Activated naive CD4-positive, alpha-beta T cell treated with anti-CD3 and anti-CD28 coated beads for 36 hours (primary cell): ENCODE data around the gene KRT33B. TPM values are rescaled to one million over a fixed set of nuclear protein-coding genes. Genes with fewer than 3 reads are reported as not detected.
"Not testable (repeated sequence)": the region's sequence is repeated elsewhere in the genome, so short reads cannot be mapped to it uniquely, and the experiment has no call there.

Experiments
- CTCF ChIA-PET: fragments of 350-600 bp; sonication (Branson Sonifier 250); formaldehyde crosslinking; loops from one replicate; lab custom pipeline; 2021; ENCODE audit warnings: antibody characterized with exemption; lab: Charles Lee
- DNase-seq: peaks from one replicate; pipeline ENCODE4 v3.0.0-alpha.2; 2020
- H3K27ac Mint-ChIP-seq: one replicate; pipeline ENCODE4 v1.8.0; 2021; ENCODE audit warnings: mild to moderate bottlenecking, mixed read lengths
- H3K27me3 Mint-ChIP-seq: one replicate; pipeline ENCODE4 v1.8.0; 2021; ENCODE audit warnings: low read depth, mixed read lengths
- H3K36me3 Mint-ChIP-seq: one replicate; pipeline ENCODE4 v1.8.0; 2021; ENCODE audit warnings: low read depth, mixed read lengths
- H3K4me1 Mint-ChIP-seq: one replicate; pipeline ENCODE4 v1.8.0; 2021; ENCODE audit warnings: low read depth, mixed read lengths
- H3K4me3 Mint-ChIP-seq: one replicate; pipeline ENCODE4 v1.8.0; 2021; ENCODE audit warnings: mild to moderate bottlenecking, moderate library complexity, mixed read lengths
- H3K9me3 Mint-ChIP-seq: one replicate; pipeline ENCODE4 v1.8.0; 2021; ENCODE audit warnings: mixed read lengths
- intact Hi-C: fragments of 100-400 bp; cut with micrococcal nuclease; formaldehyde crosslinking; loops from one replicate; pipeline ENCODE4 v1.15.1; 2023
- total RNA-seq, 2 experiments: library from RNA; stranded (reverse); gene quantifications; one replicate each; pipeline ENCODE4 v1.2.3, GENCODE V29; 2021

KRT33B gene
- total RNA-seq, 2 experiments from 2014 or later = not detected

GRCh38 chr17:41360296-41360995 is 9.2 kb downstream of the KRT33B start:
- Mint-ChIP-seq H3K4me3 (no peak overlapping the region), H3K4me1 (peaks cover 8% of the 10 kb centered on the region), H3K27ac (no peak overlapping the region), H3K9me3 (peaks cover 1% of the 10 kb centered on the region), H3K36me3 (no peaks in the 10 kb centered on the region), H3K27me3 (no peaks in the 10 kb centered on the region)
- CTCF ChIA-PET = no interaction called here
- intact Hi-C loops = no loop called here
- DNase-seq = no peak

GRCh38 chr17:41354536-41354935 is 15.1 kb downstream of the KRT33B start:
- Mint-ChIP-seq H3K27ac (no peak overlapping the region), H3K27me3 (no peaks in the 10 kb centered on the region), H3K4me1 (peaks cover 12% of the 10 kb centered on the region), H3K9me3 (peaks cover 1% of the 10 kb centered on the region), H3K4me3 (no peak overlapping the region), H3K36me3 (no peaks in the 10 kb centered on the region)
- DNase-seq = no peak
- intact Hi-C loops = no loop called here
- CTCF ChIA-PET = interaction anchor here (1.3 kb wide), 1 partner anchor 20 kb away, joined by 3 read pairs; no protein-coding TSS in a partner anchor

DNA sequence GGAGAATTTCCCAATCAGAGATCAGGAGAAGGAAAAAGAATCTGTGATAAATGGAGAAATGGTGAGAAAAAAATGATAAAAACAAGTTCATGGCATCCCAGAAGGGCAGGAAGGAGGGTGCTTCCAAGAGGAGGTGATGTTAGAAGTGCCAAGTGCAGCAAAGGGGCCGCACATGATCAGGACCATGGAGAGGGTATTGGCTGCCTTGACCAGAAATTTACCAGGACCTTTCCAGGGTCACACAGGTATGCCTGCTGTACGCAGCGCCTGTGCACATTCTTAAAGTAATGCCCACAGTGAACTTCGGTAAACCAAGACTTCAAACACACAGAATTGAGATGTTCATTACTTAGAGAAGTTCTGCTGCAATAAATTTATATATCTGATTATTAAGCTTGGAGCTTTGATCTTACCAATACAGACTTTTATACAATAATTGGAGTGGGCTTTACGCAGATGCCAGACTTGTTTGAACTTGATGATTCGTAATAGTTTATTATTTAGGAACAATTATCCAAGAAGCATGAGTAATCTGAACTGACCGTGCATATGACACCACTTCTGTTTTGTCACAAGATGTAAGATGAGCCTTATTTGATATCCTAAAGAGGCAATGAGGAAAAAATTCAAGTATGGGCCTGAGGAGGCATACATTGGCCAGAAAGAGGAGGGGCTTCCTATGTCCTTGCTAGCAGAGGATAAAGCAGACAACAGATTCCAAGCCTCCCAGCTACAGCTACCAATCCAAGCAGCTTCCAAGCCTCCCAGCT is 16.8 kb downstream of the KRT33B start:
- intact Hi-C loops = no loop called here
- peaks cover 1% of the 10 kb centered on the region for H3K9me3 Mint-ChIP-seq
- DNase-seq = no peak
- CTCF ChIA-PET = no interaction called here
- H3K27ac Mint-ChIP-seq = no peak overlapping the region
- no peaks in the 10 kb centered on the region for H3K27me3 Mint-ChIP-seq
- no peak overlapping the region for H3K4me3 Mint-ChIP-seq
- H3K4me1 Mint-ChIP-seq = peaks cover 12% of the 10 kb centered on the region
- no peaks in the 10 kb centered on the region for H3K36me3 Mint-ChIP-seq

- Mint-ChIP-seq H3K4me1 (peaks cover 12% of the 10 kb centered on the region), H3K4me3 (no peak overlapping the region), H3K27ac (no peak overlapping the region), H3K9me3 (no peaks in the 10 kb centered on the region), H3K36me3 (no peaks in the 10 kb centered on the region), H3K27me3 (no peaks in the 10 kb centered on the region)
- CTCF ChIA-PET = interaction anchor here (1.0 kb wide), 1 partner anchor 198 kb away, joined by 3 read pairs; no protein-coding TSS in a partner anchor
- no peak for DNase-seq
- intact Hi-C loops = no loop called here
These were observed 18.4 kb downstream of the KRT33B start for GRCh38 chr17:41351177-41351576.

DNA sequence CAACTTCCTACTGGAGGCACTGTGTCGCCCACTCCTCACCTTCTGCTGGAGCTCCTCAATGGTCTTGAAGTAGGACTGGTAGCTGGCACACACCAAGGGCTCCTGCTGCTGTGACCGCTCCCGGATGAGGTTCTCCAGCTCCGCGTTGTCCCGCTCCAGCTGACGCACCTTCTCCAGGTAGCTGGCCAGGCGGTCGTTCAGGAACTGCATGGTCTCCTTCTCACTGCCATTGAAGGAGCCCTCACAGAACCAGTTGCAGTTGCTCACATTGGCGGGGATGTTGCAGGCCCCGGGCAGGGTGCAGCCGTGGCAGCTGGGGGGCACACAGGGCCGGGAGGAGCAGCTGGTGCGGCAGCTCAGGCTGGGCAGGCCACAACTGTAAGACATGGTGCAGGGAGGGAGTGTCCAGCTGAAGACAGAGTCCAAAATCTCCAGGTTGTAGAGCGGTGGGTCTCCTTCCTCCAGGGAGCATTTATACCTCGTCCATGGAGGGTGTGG is 19.2 kb downstream of the KRT33B start, which contains the start of gene KRT33A:
KRT33A (minus strand) TSS at position 448 of the 498 bp plus-strand sequence; CDS start at position 387, 61 bp downstream.
- not testable (repeated sequence) for H3K36me3 Mint-ChIP-seq

GRCh38 chr17:41347869-41348760 is 21.5 kb downstream of the KRT33B start:
- Mint-ChIP-seq H3K27me3 (no peaks in the 10 kb centered on the region), H3K4me1 (peaks cover 17% of the 10 kb centered on the region), H3K36me3 (peaks cover 2% of the 10 kb centered on the region), H3K27ac (no peak overlapping the region), H3K9me3 (peaks cover 4% of the 10 kb centered on the region), H3K4me3 (no peak overlapping the region)
- intact Hi-C loops = no loop called here
- CTCF ChIA-PET = no interaction called here
- no peak for DNase-seq

More for the DNA sequence above, 19.2 kb downstream of the KRT33B start, which contains the start of gene KRT33A:
- H3K27ac Mint-ChIP-seq, H3K9me3 Mint-ChIP-seq, intact Hi-C loops, H3K27me3 Mint-ChIP-seq, DNase-seq, H3K4me3 Mint-ChIP-seq: not testable (repeated sequence)
- H3K4me1 Mint-ChIP-seq = peaks cover 12% of the 10 kb centered on the region
- CTCF ChIA-PET = interaction anchor here (0.5 to 0.9 kb wide), 3 partner anchors 67 to 388 kb away, joined by 3 read pairs; no protein-coding TSS in a partner anchor

DNA sequence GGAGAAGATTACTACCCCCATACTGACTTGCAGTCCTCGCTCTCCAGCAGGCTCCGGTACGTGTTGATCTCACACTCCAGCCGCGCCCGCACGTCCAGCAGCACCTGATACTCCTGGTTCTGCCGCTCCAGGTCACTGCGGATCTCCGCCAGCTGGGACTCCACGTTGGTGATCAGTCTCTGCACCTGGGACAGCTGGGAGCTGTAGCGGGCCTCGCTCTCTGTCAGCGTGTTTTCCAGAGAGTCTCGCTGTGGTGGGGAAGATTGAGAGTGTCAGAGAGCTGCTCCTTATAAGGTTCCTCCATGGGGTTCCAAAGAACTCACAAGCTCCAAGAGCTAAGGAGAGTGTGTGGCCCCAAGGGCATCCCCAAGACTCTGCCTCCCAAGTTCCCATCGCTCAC is 23.2 kb downstream of the KRT33B start:
- CTCF ChIA-PET, H3K27ac Mint-ChIP-seq, intact Hi-C loops, H3K36me3 Mint-ChIP-seq, H3K27me3 Mint-ChIP-seq, DNase-seq, H3K4me3 Mint-ChIP-seq: not testable (repeated sequence)
- Mint-ChIP-seq H3K9me3 (peaks cover 15% of the 10 kb centered on the region), H3K4me1 (peaks cover 25% of the 10 kb centered on the region)

DNA sequence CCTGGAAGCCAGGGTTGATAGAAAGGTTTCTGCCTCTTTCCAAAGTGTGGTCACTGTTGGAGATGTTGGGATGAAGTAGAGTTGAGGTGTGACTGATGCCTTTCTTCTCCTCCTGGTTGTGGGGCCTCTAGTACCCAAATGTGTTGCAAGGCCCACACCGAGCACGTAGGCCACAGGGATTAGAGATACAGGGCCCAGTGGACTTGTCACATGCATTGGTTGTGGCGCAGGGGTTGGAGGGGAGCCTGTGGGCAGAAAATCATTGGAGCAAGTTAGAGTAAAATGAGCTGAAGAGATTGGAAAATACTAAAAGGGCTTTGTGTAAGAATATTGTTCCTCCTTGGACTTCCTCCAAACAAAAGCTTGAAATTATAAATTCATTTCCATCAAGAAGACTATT is 23.6 kb downstream of the KRT33B start:
- no peak overlapping the region for H3K27ac Mint-ChIP-seq
- H3K36me3 Mint-ChIP-seq = peaks cover 5% of the 10 kb centered on the region
- H3K4me1 Mint-ChIP-seq = peaks cover 25% of the 10 kb centered on the region
- DNase-seq = no peak
- H3K4me3 Mint-ChIP-seq = no peak overlapping the region
- CTCF ChIA-PET = no interaction called here
- intact Hi-C loops = no loop called here
- no peaks in the 10 kb centered on the region for H3K27me3 Mint-ChIP-seq
- peaks cover 15% of the 10 kb centered on the region for H3K9me3 Mint-ChIP-seq

DNA sequence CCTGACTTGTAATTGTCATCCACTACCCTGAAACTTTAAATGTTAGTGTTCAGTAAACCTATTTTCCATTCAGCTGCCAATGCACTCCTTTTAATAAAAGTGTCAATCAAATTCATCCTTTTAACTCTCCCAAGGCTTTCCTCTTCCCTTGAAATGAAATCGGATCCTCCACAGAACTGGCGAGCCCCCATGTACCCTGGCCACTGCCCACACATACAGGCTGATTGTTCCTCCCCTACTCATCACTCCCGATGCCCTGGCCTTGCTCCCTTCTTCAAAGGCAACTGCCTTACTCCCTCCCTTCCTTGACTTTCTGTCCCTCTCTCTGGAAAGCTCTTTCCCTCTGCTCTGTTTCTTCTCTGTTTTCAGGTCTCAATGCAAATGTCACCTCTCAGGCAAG is 26.6 kb downstream of the KRT33B start:
- Mint-ChIP-seq H3K36me3 (peaks cover 5% of the 10 kb centered on the region), H3K27me3 (no peaks in the 10 kb centered on the region), H3K27ac (no peak overlapping the region), H3K4me1 (peaks cover 54% of the 10 kb centered on the region), H3K4me3 (no peak overlapping the region), H3K9me3 (peaks cover 15% of the 10 kb centered on the region)
- CTCF ChIA-PET = interaction anchor here (0.7 to 1.1 kb wide), 2 partner anchors 20 to 318 kb away, joined by 3 read pairs; no protein-coding TSS in a partner anchor
- intact Hi-C loops = no loop called here
- no peak for DNase-seq

GRCh38 chr17:41340934-41341861 is 28.4 kb downstream of the KRT33B start:
- Mint-ChIP-seq H3K27me3 (no peaks in the 10 kb centered on the region), H3K27ac (peak overlapping the region; percentile 70), H3K9me3 (peaks cover 15% of the 10 kb centered on the region), H3K36me3 (peaks cover 5% of the 10 kb centered on the region), H3K4me1 (peaks cover 64% of the 10 kb centered on the region), H3K4me3 (no peak overlapping the region)
- CTCF ChIA-PET = interaction anchor here (0.6 to 1.9 kb wide), 2 partner anchors 63 to 432 kb away, joined by 3 to 4 read pairs; no protein-coding TSS in a partner anchor
- intact Hi-C loops = loop anchor here (1.0 to 2.0 kb wide), 2 partner anchors 32 to 63 kb away; partner anchors contain the start of gene KRTAP16-1
- peak; percentile 82 for DNase-seq

DNA sequence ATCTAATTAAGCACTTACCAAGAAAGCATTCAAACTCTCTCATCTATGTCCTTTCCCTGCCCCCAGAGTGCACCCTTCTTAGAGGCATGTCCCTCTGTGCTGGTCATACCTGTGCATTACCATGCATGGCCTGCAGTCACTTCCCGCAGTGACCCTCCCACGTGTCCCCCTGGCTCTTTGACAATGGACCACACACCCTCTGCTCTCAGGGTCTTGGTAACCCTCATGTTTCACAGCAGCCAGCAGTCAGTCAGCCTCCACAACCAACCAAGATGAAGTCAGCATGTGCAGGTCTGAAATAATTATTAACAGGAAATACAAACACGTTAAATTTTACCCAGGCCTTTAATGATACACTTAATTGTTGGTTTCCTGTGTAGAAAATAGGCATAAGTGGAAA is 29.1 kb downstream of the KRT33B start:
- H3K9me3 Mint-ChIP-seq = peaks cover 15% of the 10 kb centered on the region
- no peaks in the 10 kb centered on the region for H3K27me3 Mint-ChIP-seq
- H3K36me3 Mint-ChIP-seq = peaks cover 5% of the 10 kb centered on the region
- no peak for DNase-seq
- H3K27ac Mint-ChIP-seq = no peak overlapping the region
- intact Hi-C loops = loop anchor here (2.0 kb wide), 1 partner anchor 32 kb away; the partner anchor contains the start of gene KRTAP16-1
- no peak overlapping the region for H3K4me3 Mint-ChIP-seq
- CTCF ChIA-PET = interaction anchor here (0.6 to 1.9 kb wide), 2 partner anchors 63 to 431 kb away, joined by 3 to 4 read pairs; no protein-coding TSS in a partner anchor
- peaks cover 70% of the 10 kb centered on the region for H3K4me1 Mint-ChIP-seq
